Astrocyte (in vitro differentiated cells and primary cell): ENCODE measurements around the gene ASB14.
"Not testable (repeated sequence)": the region's sequence is repeated elsewhere in the genome, so short reads cannot be mapped to it uniquely, and the experiment has no call there.

Source experiments
- EZH2 ChIP-seq: IDR thresholded peaks from 2 replicates; pipeline ENCODE4 v1.6.1; 2012; ENCODE audit warnings: mild to moderate bottlenecking, low read length, inconsistent platforms; ENCODE audit not compliant: insufficient read depth
- TF ChIP-seq, protein P1 (sequence below): IDR thresholded peaks from 2 replicates; pipeline ENCODE4 v1.5.1; 2011; ENCODE audit warnings: low read depth, mild to moderate bottlenecking, inconsistent platforms, low read length, moderate library complexity; ENCODE audit not compliant: insufficient read depth

- not testable (repeated sequence) for TF ChIP-seq EZH2
- TF ChIP-seq, protein P1, sequence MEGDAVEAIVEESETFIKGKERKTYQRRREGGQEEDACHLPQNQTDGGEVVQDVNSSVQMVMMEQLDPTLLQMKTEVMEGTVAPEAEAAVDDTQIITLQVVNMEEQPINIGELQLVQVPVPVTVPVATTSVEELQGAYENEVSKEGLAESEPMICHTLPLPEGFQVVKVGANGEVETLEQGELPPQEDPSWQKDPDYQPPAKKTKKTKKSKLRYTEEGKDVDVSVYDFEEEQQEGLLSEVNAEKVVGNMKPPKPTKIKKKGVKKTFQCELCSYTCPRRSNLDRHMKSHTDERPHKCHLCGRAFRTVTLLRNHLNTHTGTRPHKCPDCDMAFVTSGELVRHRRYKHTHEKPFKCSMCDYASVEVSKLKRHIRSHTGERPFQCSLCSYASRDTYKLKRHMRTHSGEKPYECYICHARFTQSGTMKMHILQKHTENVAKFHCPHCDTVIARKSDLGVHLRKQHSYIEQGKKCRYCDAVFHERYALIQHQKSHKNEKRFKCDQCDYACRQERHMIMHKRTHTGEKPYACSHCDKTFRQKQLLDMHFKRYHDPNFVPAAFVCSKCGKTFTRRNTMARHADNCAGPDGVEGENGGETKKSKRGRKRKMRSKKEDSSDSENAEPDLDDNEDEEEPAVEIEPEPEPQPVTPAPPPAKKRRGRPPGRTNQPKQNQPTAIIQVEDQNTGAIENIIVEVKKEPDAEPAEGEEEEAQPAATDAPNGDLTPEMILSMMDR = not testable (repeated sequence)
Observed at GRCh38 chr3:57326498-57326897, 34.0 kb upstream of the ASB14 start.
